ENCODE measurements around the gene LEKR1. TPM values are rescaled to one million over a fixed set of nuclear protein-coding genes. Genes with fewer than 3 reads are reported as not detected.

LEKR1 gene
- total RNA-seq, 1 donor from 2014 or later, result 5.8 TPM

- H3K27me3 ChIP-seq (ENCODE audit: low read depth), result no peaks in the 10 kb centered on the region
- DNase-seq (no peak), ATAC-seq (no peak)
- no peak overlapping the region for H3K27ac ChIP-seq
- TF ChIP-seq CTCF (IDR thresholded peaks at IDR 0.05), result no peak
- intact Hi-C loops (cut with DNase I), result no loop called here
- no peak overlapping the region for H3K4me3 ChIP-seq
- H3K9me3 ChIP-seq, result no peaks in the 10 kb centered on the region
- H3K36me3 ChIP-seq, result no peaks in the 10 kb centered on the region
- no peaks in the 10 kb centered on the region for H3K4me1 ChIP-seq
Measured at GRCh38 chr3:157051591-157051990, 225.4 kb downstream of the LEKR1 start.

- no peak for ATAC-seq
- Histone ChIP-seq H3K27me3 (ENCODE audit: low read depth) (no peaks in the 10 kb centered on the region), H3K36me3 (no peaks in the 10 kb centered on the region), H3K27ac (no peak overlapping the region), H3K4me1 (no peaks in the 10 kb centered on the region), H3K4me3 (no peak overlapping the region), H3K9me3 (no peaks in the 10 kb centered on the region)
- intact Hi-C loops (cut with DNase I), result no loop called here
- no peak for TF ChIP-seq CTCF (IDR thresholded peaks at IDR 0.05)
- no peak for DNase-seq
Measured at GRCh38 chr3:157056035-157056434, 229.9 kb downstream of the LEKR1 start.

GRCh38 chr3:157058392-157059071 lies 232.4 kb downstream of the LEKR1 start:
- DNase-seq (no peak), ATAC-seq (no peak)
- H3K4me3 ChIP-seq, result no peak overlapping the region
- intact Hi-C loops (cut with DNase I), result no loop called here
- no peak for TF ChIP-seq CTCF (IDR thresholded peaks at IDR 0.05)
- H3K4me1 ChIP-seq, result no peaks in the 10 kb centered on the region
- H3K27ac ChIP-seq, result no peak overlapping the region
- no peaks in the 10 kb centered on the region for H3K9me3 ChIP-seq
- no peaks in the 10 kb centered on the region for H3K36me3 ChIP-seq
- no peaks in the 10 kb centered on the region for H3K27me3 ChIP-seq (ENCODE audit: low read depth)

- Histone ChIP-seq H3K9me3 (no peaks in the 10 kb centered on the region), H3K27me3 (ENCODE audit: low read depth) (no peaks in the 10 kb centered on the region), H3K36me3 (no peaks in the 10 kb centered on the region), H3K27ac (no peak overlapping the region), H3K4me3 (no peak overlapping the region), H3K4me1 (no peaks in the 10 kb centered on the region)
- no peak for DNase-seq
- ATAC-seq, result no peak
- intact Hi-C loops (cut with DNase I), result no loop called here
- no peak for TF ChIP-seq CTCF (IDR thresholded peaks at IDR 0.05)
Measured at GRCh38 chr3:157059181-157059580, 233.0 kb downstream of the LEKR1 start.

GRCh38 chr3:157059661-157060060 lies 233.5 kb downstream of the LEKR1 start:
- ATAC-seq (no peak), DNase-seq (no peak)
- Histone ChIP-seq H3K27ac (no peak overlapping the region), H3K9me3 (no peaks in the 10 kb centered on the region), H3K27me3 (ENCODE audit: low read depth) (no peaks in the 10 kb centered on the region), H3K4me3 (no peak overlapping the region), H3K36me3 (no peaks in the 10 kb centered on the region), H3K4me1 (no peaks in the 10 kb centered on the region)
- intact Hi-C loops (cut with DNase I), result no loop called here
- no peak for TF ChIP-seq CTCF (IDR thresholded peaks at IDR 0.05)

All from lower lobe of right lung (tissue), 2 donors.